HepG2 (cell line): Measurements from ENCODE around the gene CPOX.

ENCODE experiments used
- ARNT ChIP-seq: fragments of 450-650 bp; IDR thresholded peaks from 2 replicates; pipeline ENCODE4 v1.6.1; 2017
- CTCF ChIP-seq: sonication (generic); formaldehyde crosslinking; IDR thresholded peaks from 2 replicates; pipeline ENCODE4 v1.5.0; 2020; ENCODE audit warnings: mild to moderate bottlenecking, missing genetic modification reagents, moderate library complexity
- GATAD1 ChIP-seq: IDR thresholded peaks from 2 replicates; pipeline ENCODE4 v1.6.1; 2016; ENCODE audit warnings: missing genetic modification reagents, missing compliant biosample characterization
- KMT2B ChIP-seq: IDR thresholded peaks from 2 replicates; pipeline ENCODE4 v1.6.1; 2016; ENCODE audit warnings: missing genetic modification reagents, missing compliant biosample characterization
- MBNL3 ChIP-seq: fragments of 250-450 bp; sonication (Bioruptor Pico); conservative IDR thresholded peaks from 2 replicates; pipeline ENCODE4 v1.8.0; 2022; ENCODE audit warnings: mild to moderate bottlenecking, inconsistent platforms
- SOX13 ChIP-seq, 3 experiments: fragments of 450-650 bp in 1 of 3; sonication (generic) in 1 of 3; formaldehyde crosslinking in 1 of 3; IDR thresholded peaks in 2 of 3; conservative IDR thresholded peaks in 1 of 3; 2 replicates each; pipeline versions ENCODE4 v1.5.0 to v1.6.1; 2016 to 2020; ENCODE audit warnings: antibody characterized with exemption in 1 of 3, mild to moderate bottlenecking in 1 of 3, missing compliant biosample characterization in 1 of 3, missing genetic modification reagents in 1 of 3, moderate library complexity in 1 of 3
- TFAP4 ChIP-seq: sonication (generic); IDR thresholded peaks from 2 replicates; pipeline ENCODE4 v1.6.1; 2016; ENCODE audit warnings: low read depth, borderline replicate concordance
- ZNF530 ChIP-seq: sonication (generic); formaldehyde crosslinking; IDR thresholded peaks from 2 replicates; pipeline ENCODE4 v1.5.0; 2020; ENCODE audit warnings: low read depth, mild to moderate bottlenecking, missing genetic modification reagents

GRCh38 chr3:98596541-98597500 is 3.4 kb upstream of the CPOX start:
- TF ChIP-seq KMT2B (CRISPR knock-in tag) (no peak), MBNL3 (CRISPR knock-in tag) (no peak), SOX13 (IDR thresholded peaks at IDR 0.05) (no peak), SOX13 (CRISPR knock-in tag; conservative IDR thresholded peaks at IDR 0.05 in 1 of 2, IDR thresholded peaks at IDR 0.05 in 1 of 2) (no peak), ARNT (no peak), ZNF530 (CRISPR knock-in tag) (no peak), CTCF (peak; percentile 23; the same call in 1 of the 2 replicates), TFAP4 (no peak), GATAD1 (no peak)
